ENCODE results near the gene TMEM272. TPM values are rescaled to one million over a fixed set of nuclear protein-coding genes. Genes with fewer than 3 reads are reported as not detected.

TMEM272 gene
- total and polyA plus RNA-seq, 2 of the 13 experiments (the other 11 are each of a cell fraction or from before 2014, with no cell fraction given), result 0.37 to 0.62 TPM

DNA sequence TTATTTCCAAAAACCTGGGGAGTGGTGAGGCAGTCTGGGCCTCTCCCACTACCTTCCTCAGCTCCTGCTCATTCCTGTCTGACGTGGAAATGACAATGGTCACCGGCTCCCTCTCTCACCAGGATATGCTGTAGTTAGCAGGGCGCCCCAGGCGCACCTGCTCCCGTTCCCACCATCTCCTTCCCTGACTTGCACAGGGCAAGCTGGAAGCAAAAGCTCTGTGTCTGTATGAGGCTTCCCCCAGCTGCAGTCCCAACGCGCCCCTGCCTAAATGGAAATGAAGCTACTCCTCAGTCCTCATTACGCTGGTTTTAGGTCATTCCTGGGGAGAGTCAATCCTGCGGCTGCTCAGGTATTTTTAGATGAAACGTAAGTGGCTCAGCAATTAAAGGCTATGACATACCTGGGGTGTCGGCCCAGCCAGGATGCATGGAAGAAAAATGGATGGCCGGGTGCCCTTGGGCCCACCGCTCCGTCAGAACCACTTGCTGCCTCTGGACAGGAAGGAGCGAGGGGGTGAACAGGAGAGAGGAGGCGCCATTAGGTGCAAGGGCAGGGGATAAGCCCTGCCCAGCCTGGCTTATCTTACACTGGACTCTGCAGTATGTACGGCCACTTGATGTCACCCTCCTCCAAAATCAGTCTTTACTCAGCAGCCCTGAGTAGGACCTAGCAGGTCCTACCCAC lies 73.4 kb downstream of the TMEM272 start:
- in situ Hi-C loops (cut with HindIII; ENCODE audit: extremely low pct_ligation_motif_present, low pct_unique_long_range_greater_than_20kb), result no loop called here
- no TSS peak for BruUV-seq (replicated peaks)

More for the DNA sequence above, 73.4 kb downstream of the TMEM272 start:
- Histone ChIP-seq H3K27me3 (ENCODE audit: control insufficient read depth in 1 of 2, insufficient read depth in 2 of 2, low read length in 2 of 2) (no peaks in the 10 kb centered on the region), H3K36me3 (replicated peaks in 1 of 2; ENCODE audit: control insufficient read depth in 1 of 2, insufficient read depth in 2 of 2, low read length in 2 of 2) (peaks cover 0 to 8% of the 10 kb centered on the region in 2 experiments; a peak in 3 of 5 replicates), H2AFZ (ENCODE audit: low read length) (no peak overlapping the region), H4K20me1 (ENCODE audit: insufficient read depth, low read length) (no peaks in the 10 kb centered on the region), H3K4me3 (replicated peaks in 1 of 3; ENCODE audit: insufficient read depth in 1 of 3, low read depth in 2 of 3, low read length in 3 of 3) (no peak overlapping the region), H3K4me1 (ENCODE audit: insufficient read depth, low read length) (peaks cover 18% of the 10 kb centered on the region), H3K27ac (ENCODE audit: extremely low read length, insufficient read depth, low read length) (no peak overlapping the region), H3K9ac (ENCODE audit: insufficient read depth, low read depth, low read length) (no peak overlapping the region), H3K9me3 (ENCODE audit: low read length) (no peaks in the 10 kb centered on the region), H3K4me2 (ENCODE audit: low read depth, low read length) (no peak overlapping the region), H3K79me2 (ENCODE audit: insufficient read depth, low read length) (no peaks in the 10 kb centered on the region)
- POLR2A ChIA-PET, result interaction anchor here (1.5 kb wide), 1 partner anchor 319 kb away, joined by 7 read pairs; the partner anchor contains the start of gene INTS6
- CTCF ChIA-PET (ENCODE audit: low intra/inter-chr PET ratio, low total read pairs), result no interaction called here
- WGBS (ENCODE audit: low lambda C conversion rate), result 96% methylated on average over 17 of the region's 17 CpGs
- no peak for FAIRE-seq
- TF ChIP-seq NCOA5 (CRISPR knock-in tag; IDR thresholded peaks at IDR 0.05) (no peak), ZC3H13 (CRISPR knock-in tag; IDR thresholded peaks at IDR 0.05) (0 out of 2 replicates have a peak, but pooled peaks have one; percentile 36), POGZ (CRISPR knock-in tag; IDR thresholded peaks at IDR 0.05) (no peak), ZNF670 (CRISPR knock-in tag; IDR thresholded peaks at IDR 0.05; ENCODE audit: borderline replicate concordance) (no peak), MYC (CRISPR knock-in tag; IDR thresholded peaks at IDR 0.05; ENCODE audit: borderline replicate concordance) (no peak), ZNF225 (CRISPR knock-in tag; IDR thresholded peaks at IDR 0.05) (no peak), RBM22 (optimal IDR thresholded peaks at IDR 0.05; ENCODE audit: low read length) (peak; percentile 48)
- TF ChIP-seq, protein P1, sequence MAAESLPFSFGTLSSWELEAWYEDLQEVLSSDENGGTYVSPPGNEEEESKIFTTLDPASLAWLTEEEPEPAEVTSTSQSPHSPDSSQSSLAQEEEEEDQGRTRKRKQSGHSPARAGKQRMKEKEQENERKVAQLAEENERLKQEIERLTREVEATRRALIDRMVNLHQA (CRISPR knock-in tag; IDR thresholded peaks at IDR 0.05), result no peak
- TF ChIP-seq, protein P2, sequence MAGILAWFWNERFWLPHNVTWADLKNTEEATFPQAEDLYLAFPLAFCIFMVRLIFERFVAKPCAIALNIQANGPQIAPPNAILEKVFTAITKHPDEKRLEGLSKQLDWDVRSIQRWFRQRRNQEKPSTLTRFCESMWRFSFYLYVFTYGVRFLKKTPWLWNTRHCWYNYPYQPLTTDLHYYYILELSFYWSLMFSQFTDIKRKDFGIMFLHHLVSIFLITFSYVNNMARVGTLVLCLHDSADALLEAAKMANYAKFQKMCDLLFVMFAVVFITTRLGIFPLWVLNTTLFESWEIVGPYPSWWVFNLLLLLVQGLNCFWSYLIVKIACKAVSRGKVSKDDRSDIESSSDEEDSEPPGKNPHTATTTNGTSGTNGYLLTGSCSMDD (CRISPR knock-in tag; IDR thresholded peaks at IDR 0.05), result no peak
- TF ChIP-seq, protein P3, sequence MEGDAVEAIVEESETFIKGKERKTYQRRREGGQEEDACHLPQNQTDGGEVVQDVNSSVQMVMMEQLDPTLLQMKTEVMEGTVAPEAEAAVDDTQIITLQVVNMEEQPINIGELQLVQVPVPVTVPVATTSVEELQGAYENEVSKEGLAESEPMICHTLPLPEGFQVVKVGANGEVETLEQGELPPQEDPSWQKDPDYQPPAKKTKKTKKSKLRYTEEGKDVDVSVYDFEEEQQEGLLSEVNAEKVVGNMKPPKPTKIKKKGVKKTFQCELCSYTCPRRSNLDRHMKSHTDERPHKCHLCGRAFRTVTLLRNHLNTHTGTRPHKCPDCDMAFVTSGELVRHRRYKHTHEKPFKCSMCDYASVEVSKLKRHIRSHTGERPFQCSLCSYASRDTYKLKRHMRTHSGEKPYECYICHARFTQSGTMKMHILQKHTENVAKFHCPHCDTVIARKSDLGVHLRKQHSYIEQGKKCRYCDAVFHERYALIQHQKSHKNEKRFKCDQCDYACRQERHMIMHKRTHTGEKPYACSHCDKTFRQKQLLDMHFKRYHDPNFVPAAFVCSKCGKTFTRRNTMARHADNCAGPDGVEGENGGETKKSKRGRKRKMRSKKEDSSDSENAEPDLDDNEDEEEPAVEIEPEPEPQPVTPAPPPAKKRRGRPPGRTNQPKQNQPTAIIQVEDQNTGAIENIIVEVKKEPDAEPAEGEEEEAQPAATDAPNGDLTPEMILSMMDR (CRISPR knock-in tag; IDR thresholded peaks at IDR 0.05), result peak; percentile 13; the same call in 1 of the 2 replicates
- TF ChIP-seq, protein P4, sequence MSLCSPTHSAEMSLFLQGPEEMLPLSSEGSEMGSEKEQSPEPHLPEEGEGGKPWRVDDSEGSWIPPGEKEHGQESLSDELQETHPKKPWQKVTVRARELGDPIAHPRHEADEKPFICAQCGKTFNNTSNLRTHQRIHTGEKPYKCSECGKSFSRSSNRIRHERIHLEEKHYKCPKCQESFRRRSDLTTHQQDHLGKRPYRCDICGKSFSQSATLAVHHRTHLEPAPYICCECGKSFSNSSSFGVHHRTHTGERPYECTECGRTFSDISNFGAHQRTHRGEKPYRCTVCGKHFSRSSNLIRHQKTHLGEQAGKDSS (CRISPR knock-in tag; IDR thresholded peaks at IDR 0.05; ENCODE audit: borderline replicate concordance, low read depth), result no peak
- no peak for DNase-seq (ENCODE audit: low spot score)
- intact Hi-C loops (cut with micrococcal nuclease; ENCODE audit: unreplicated experiment), result no loop called here
- peak; percentile 28 for ATAC-seq

Data from HepG2 (cell line).